ENCODE measurements around the gene RFX7. TPM values are rescaled to one million over a fixed set of nuclear protein-coding genes. Genes with fewer than 3 reads are reported as not detected.
A peak's percentile ranks its signal among the peaks of the same experiment; 100 is the strongest.

Gene RFX7
- total RNA-seq, 1 experiment from 2014 or later, result 8.7 TPM

- Histone ChIP-seq H3K27me3 (ENCODE audit: control insufficient read depth, insufficient read depth, low read length) (no peaks in the 10 kb centered on the region), H3K4me3 (ENCODE audit: insufficient read depth, low read depth, low read length) (no peak overlapping the region), H3K36me3 (replicated peaks; ENCODE audit: control insufficient read depth, insufficient read depth, low read length) (no peaks in the 10 kb centered on the region)
- peak; percentile 36 for DNase-seq
Observed at GRCh38 chr15:56249092-56249491, 5.4 kb upstream of the RFX7 start.

GRCh38 chr15:56248311-56248992 lies 4.8 kb upstream of the RFX7 start:
- DNase-seq, result no peak
- Histone ChIP-seq H3K36me3 (replicated peaks; ENCODE audit: control insufficient read depth, insufficient read depth, low read length) (no peaks in the 10 kb centered on the region), H3K4me3 (ENCODE audit: insufficient read depth, low read depth, low read length) (no peak overlapping the region), H3K27me3 (ENCODE audit: control insufficient read depth, insufficient read depth, low read length) (no peaks in the 10 kb centered on the region)

DNA sequence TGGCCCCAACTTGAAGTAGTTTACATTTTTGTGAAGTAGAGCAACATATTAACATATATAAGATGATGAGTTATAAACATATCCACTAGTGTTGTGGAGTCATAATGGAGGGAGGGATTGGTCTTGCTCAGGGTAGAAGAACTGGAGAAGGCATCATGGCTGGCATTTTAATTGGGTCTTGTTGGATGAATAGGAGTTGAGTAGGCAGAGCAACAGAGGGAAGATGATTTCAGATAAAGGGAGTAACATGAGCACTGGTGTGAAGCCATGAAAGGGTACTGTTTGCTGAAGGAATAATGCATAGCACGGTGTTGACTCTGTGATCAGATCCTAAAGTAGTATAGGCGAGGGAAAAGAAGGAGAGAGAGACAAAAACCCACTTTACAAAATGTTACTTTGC lies 3.6 kb upstream of the RFX7 start:
- no peak overlapping the region for H3K4me3 ChIP-seq (ENCODE audit: insufficient read depth, low read depth, low read length)
- no peak for DNase-seq
- H3K27me3 ChIP-seq (ENCODE audit: control insufficient read depth, insufficient read depth, low read length), result no peaks in the 10 kb centered on the region
- H3K36me3 ChIP-seq (replicated peaks; ENCODE audit: control insufficient read depth, insufficient read depth, low read length), result no peaks in the 10 kb centered on the region

DNA sequence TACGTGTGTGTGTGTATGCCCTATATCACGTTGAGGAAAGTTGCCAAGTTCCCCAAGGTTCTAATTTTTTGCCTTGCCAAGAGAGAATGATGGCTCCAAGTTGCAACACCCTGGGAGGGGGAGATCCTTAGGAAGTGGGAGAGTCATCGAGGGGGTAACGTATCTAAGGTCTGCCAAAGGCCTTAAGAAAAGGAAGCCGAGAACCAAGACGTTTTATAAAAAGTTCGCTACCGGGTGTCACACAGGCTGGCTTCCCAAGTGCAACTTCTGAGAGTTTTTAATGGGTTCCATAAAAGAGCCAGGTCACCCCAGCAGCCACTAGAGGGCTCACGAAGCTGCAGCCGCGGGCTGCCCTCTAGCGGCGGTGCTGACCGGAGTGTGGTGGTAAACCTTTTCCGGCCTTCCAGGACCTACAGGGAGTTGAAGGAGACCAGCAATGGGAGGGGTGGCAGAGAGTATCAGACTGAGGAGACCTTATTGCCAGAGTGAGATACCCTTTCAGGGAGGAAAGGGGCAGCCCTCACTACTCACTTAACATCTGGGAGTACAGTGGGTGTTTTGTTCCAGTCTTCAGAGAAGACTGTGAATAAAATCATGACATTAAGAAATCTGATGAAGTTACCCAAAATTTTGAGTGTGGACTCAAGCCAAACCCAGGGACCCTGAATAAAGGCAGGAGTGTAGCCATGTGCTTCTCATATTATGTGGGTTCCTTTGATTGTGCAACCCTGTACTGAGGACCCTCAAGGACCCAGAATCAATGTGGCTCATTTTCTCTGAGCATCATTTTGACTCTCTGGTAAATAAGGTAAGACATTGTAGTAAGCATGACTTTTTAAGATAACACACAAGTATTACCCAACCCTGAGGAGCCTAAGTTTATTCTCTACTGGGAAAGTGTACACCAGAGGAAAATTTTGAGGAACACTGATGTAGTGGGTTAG lies 2.5 kb upstream of the RFX7 start:
- Histone ChIP-seq H3K27me3 (ENCODE audit: control insufficient read depth, insufficient read depth, low read length) (no peaks in the 10 kb centered on the region), H3K4me3 (ENCODE audit: insufficient read depth, low read depth, low read length) (peak overlapping the region; percentile 14; the same call in 1 of the 2 replicates), H3K36me3 (replicated peaks; ENCODE audit: control insufficient read depth, insufficient read depth, low read length) (no peaks in the 10 kb centered on the region)
- DNase-seq, result peak; percentile 77

DNA sequence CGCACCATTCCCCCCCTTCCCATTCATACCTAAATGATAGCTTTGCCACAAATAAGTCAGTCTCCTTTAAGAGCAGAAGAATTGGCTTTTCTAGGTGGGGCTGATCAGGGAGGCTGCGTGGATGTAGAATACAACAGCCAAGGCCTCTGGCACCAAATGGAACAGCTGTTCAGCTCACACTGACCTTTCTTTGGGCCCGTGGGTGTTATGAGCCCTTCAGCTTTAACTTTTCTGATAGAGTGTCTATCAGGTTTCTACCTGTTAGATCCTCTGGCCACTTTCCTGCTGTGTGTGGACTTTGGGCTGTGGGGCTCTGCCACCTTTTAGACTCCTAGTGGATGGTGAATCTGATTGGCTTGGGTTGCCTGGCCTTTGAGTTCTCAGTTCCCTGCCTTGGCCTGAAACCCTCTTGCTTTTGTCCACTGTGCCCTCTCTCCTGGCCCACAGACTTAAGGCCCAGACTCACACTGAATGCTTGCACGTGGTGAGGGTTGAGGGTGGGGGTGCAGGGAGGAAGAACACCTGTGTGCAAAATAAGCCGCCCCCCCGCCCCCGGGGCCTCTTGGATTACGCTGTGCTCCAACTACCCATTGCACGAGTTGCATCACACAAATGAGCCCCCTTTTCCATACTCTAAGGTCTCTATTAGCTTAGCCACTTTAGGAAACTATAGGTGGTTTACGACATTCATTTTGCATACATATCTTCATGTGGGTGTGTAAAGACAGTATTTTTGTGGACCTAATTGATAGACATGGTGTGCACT lies 1.3 kb upstream of the RFX7 start:
- DNase-seq, result peak; percentile 9
- Histone ChIP-seq H3K4me3 (ENCODE audit: insufficient read depth, low read depth, low read length) (peak overlapping the region; percentile 22; the same call in 1 of the 2 replicates), H3K27me3 (ENCODE audit: control insufficient read depth, insufficient read depth, low read length) (no peaks in the 10 kb centered on the region), H3K36me3 (replicated peaks; ENCODE audit: control insufficient read depth, insufficient read depth, low read length) (no peaks in the 10 kb centered on the region)

- peak; percentile 80 for DNase-seq
- Histone ChIP-seq H3K27me3 (ENCODE audit: control insufficient read depth, insufficient read depth, low read length) (no peaks in the 10 kb centered on the region), H3K36me3 (replicated peaks; ENCODE audit: control insufficient read depth, insufficient read depth, low read length) (no peaks in the 10 kb centered on the region), H3K4me3 (ENCODE audit: insufficient read depth, low read depth, low read length) (peak overlapping the region; percentile 79)
Observed at GRCh38 chr15:56244038-56244810, 545 bp upstream of the RFX7 start.

DNA sequence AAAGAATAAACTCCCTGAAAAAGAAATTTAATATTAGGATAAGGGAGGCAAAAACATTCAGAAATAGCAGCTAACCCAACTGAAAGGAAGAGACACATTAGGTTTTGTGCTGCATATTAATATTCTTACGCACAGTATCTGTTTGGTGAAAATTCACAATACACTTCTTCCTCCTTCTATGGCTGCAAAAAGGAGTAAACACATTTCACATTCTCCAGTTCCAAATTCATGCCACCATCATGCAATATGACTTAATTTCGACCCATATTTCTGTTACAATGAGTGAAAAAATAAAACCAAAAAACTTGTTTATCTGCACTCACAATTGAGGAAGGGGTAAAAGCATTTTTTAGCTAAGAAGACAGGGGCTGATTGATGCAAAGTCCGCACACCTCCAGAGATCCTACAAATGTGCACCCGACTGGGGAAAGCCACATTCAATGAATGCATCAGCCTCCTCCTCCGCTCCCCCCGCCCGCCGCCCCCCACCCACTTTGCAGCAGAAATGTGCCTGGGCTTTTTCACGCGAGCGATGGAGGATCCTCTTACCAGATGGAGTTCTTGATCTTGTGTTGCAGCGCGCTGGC lies 1.0 kb downstream of the RFX7 start:
- Histone ChIP-seq H3K36me3 (replicated peaks; ENCODE audit: control insufficient read depth, insufficient read depth, low read length) (no peaks in the 10 kb centered on the region), H3K27me3 (ENCODE audit: control insufficient read depth, insufficient read depth, low read length) (no peaks in the 10 kb centered on the region), H3K4me3 (ENCODE audit: insufficient read depth, low read depth, low read length) (peak overlapping the region; percentile 79)
- no peak for DNase-seq

- Histone ChIP-seq H3K36me3 (replicated peaks; ENCODE audit: control insufficient read depth, insufficient read depth, low read length) (no peaks in the 10 kb centered on the region), H3K27me3 (ENCODE audit: control insufficient read depth, insufficient read depth, low read length) (no peaks in the 10 kb centered on the region), H3K4me3 (ENCODE audit: insufficient read depth, low read depth, low read length) (peak overlapping the region; percentile 79; the same call in 1 of the 2 replicates)
- DNase-seq, result no peak
Observed at GRCh38 chr15:56241374-56242105, 2.1 kb downstream of the RFX7 start.

DNA sequence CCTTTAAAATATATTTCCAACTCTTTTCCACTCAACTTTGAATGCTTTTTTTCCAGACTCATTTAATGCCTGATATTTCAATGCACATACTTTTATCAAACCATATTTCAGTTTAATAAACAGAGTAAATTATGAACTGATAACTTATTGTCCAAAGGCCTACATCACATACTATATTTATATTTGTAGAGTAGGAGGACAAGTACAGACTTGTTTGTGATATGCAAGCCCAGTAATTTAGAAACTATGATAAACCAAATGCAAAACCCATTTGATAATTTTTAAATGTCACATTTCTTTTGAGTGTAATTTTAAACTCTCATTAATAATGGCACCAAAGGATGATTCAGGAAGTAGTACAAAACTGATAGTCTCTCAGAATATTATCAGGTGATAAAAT lies 3.3 kb downstream of the RFX7 start:
- no peak for DNase-seq
- no peaks in the 10 kb centered on the region for H3K36me3 ChIP-seq (replicated peaks; ENCODE audit: control insufficient read depth, insufficient read depth, low read length)
- no peak overlapping the region for H3K4me3 ChIP-seq (ENCODE audit: insufficient read depth, low read depth, low read length)
- no peaks in the 10 kb centered on the region for H3K27me3 ChIP-seq (ENCODE audit: control insufficient read depth, insufficient read depth, low read length)

DNA sequence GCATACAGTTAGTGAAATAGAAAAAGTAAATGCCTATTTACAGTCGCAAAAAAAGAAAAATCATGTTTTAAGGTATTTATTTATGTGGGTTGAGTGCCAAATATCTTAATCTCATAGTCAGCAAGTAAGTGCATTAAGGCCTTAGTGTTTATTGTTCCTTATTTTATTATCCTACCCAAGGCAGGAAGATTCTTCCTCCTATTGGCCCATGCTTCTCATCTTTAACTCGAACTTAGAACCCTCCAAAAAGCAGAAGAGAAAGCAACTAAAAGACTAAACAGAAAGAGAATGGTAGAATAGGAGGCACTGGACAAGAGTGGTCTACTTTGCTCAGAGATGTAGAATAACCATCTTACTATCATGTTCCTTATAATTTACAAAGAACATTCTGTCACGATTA lies 7.5 kb downstream of the RFX7 start:
- Histone ChIP-seq H3K4me3 (ENCODE audit: insufficient read depth, low read depth, low read length) (no peak overlapping the region), H3K27me3 (ENCODE audit: control insufficient read depth, insufficient read depth, low read length) (no peaks in the 10 kb centered on the region), H3K36me3 (replicated peaks; ENCODE audit: control insufficient read depth, insufficient read depth, low read length) (peaks cover 2% of the 10 kb centered on the region)
- no peak for DNase-seq

DNA sequence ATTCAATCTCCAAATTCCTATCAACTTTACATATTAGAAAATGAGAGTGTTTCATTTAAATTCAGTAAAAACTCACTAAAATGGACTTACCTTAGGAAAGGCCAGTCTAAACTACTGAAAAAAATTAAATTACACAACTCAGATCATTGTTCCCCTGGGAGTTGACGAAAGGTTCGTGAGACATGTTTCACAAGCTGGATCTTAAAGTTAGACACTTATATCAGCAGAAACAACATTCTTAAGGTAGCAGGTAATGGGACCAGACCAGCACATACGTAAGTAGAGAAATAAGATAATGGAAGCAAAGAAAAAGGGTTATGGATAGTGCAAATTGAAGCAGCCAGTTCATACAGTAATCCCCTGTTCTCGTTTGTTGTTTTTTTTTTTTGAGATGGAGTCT lies 8.9 kb downstream of the RFX7 start:
- Histone ChIP-seq H3K36me3 (replicated peaks; ENCODE audit: control insufficient read depth, insufficient read depth, low read length) (peaks cover 2% of the 10 kb centered on the region), H3K4me3 (ENCODE audit: insufficient read depth, low read depth, low read length) (no peak overlapping the region), H3K27me3 (ENCODE audit: control insufficient read depth, insufficient read depth, low read length) (no peaks in the 10 kb centered on the region)
- no peak for DNase-seq

GRCh38 chr15:56233549-56233948 lies 10.1 kb downstream of the RFX7 start:
- Histone ChIP-seq H3K27me3 (ENCODE audit: control insufficient read depth, insufficient read depth, low read length) (no peaks in the 10 kb centered on the region), H3K36me3 (replicated peaks; ENCODE audit: control insufficient read depth, insufficient read depth, low read length) (peaks cover 2% of the 10 kb centered on the region), H3K4me3 (ENCODE audit: insufficient read depth, low read depth, low read length) (no peak overlapping the region)
- no peak for DNase-seq

DNA sequence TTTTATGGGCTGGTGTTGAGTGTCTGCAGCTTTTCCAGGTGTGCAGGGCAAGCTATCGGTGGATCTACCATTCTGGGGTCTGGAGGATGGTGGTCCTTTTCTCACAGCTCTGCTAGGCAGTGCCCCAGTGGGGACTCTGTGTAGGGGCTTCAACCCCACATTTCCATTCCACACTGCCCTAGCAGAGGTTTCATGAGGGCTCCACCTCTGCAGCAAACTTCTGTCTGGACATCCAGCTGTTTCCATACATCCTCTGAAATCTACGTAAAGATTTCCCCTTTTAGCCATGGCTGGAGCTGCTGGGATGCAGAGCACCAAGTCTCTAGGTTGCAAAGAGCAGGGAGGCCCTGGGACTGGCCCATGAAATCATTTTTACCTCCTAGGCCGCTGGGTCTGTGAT lies 11.6 kb downstream of the RFX7 start:
- H3K36me3 ChIP-seq (replicated peaks; ENCODE audit: control insufficient read depth, insufficient read depth, low read length), result peaks cover 2% of the 10 kb centered on the region
- H3K27me3 ChIP-seq (ENCODE audit: control insufficient read depth, insufficient read depth, low read length), result no peaks in the 10 kb centered on the region
- no peak for DNase-seq
- no peak overlapping the region for H3K4me3 ChIP-seq (ENCODE audit: insufficient read depth, low read depth, low read length)
